CD8-positive, alpha-beta memory T cell (primary cell): ENCODE measurements around the gene BTBD2. TPM values are rescaled to one million over a fixed set of nuclear protein-coding genes. Genes with fewer than 3 reads are reported as not detected.
A peak's percentile ranks its signal among the peaks of the same experiment; 100 is the strongest.

ENCODE experiments used
- CTCF ChIA-PET: fragments of 350-600 bp; sonication (Branson Sonifier 250); formaldehyde crosslinking; loops from one replicate; lab custom pipeline; 2021; ENCODE audit warnings: antibody characterized with exemption; lab: Charles Lee
- POLR2A ChIA-PET: fragments of 350-600 bp; sonication (Branson Sonifier 250); formaldehyde crosslinking; loops from one replicate; lab custom pipeline; 2021; ENCODE audit warnings: antibody characterized with exemption; lab: Charles Lee
- DNase-seq, 5 donors: peaks; one replicate each; pipeline versions ENCODE4 v3.0.0 to v3.0.0-alpha.2; 2020 to 2022; ENCODE audit warnings: mixed read lengths in 1 of 5
- H3K27ac ChIP-seq: one replicate; pipeline ENCODE4 v1.7.0; 2013; ENCODE audit warnings: low read depth, mild to moderate bottlenecking, low read length, moderate library complexity
- H3K27me3 ChIP-seq: 2 replicates; pipeline ENCODE4 v1.7.0; 2013; ENCODE audit warnings: low read length, mild to moderate bottlenecking; ENCODE audit not compliant: insufficient read depth, poor library complexity, severe bottlenecking
- H3K36me3 ChIP-seq: 2 replicates; pipeline ENCODE4 v1.7.0; 2013; ENCODE audit warnings: mild to moderate bottlenecking, low read length, moderate library complexity; ENCODE audit not compliant: insufficient read depth
- H3K4me1 ChIP-seq: 2 replicates; pipeline ENCODE4 v1.7.0; 2013; ENCODE audit warnings: mild to moderate bottlenecking, low read length, moderate library complexity; ENCODE audit not compliant: insufficient read depth
- H3K4me3 ChIP-seq: 2 replicates; pipeline ENCODE4 v1.7.0; 2013; ENCODE audit warnings: mild to moderate bottlenecking, low read length
- H3K9me3 ChIP-seq: 2 replicates; pipeline ENCODE4 v1.7.0; 2013; ENCODE audit warnings: mild to moderate bottlenecking, low read length
- H3K27ac Mint-ChIP-seq, 8 donors: one replicate each; pipeline ENCODE4 v1.8.0; 2020 to 2021; ENCODE audit warnings: mixed read lengths in 8 of 8, mild to moderate bottlenecking in 6 of 8, inconsistent platforms in 3 of 8, moderate library complexity in 3 of 8
- H3K27me3 Mint-ChIP-seq, 2 donors: one replicate each; pipeline ENCODE4 v1.8.0; 2020 to 2021; ENCODE audit warnings: mixed read lengths in 2 of 2, mild to moderate bottlenecking in 1 of 2, moderate library complexity in 1 of 2
- H3K36me3 Mint-ChIP-seq, 3 donors: one replicate each; pipeline ENCODE4 v1.8.0; 2020 to 2021; ENCODE audit warnings: mixed read lengths in 3 of 3, inconsistent platforms in 1 of 3, mild to moderate bottlenecking in 1 of 3
- H3K4me1 Mint-ChIP-seq, 3 donors: one replicate each; pipeline ENCODE4 v1.8.0; 2020 to 2021; ENCODE audit warnings: mixed read lengths in 3 of 3, inconsistent platforms in 1 of 3, mild to moderate bottlenecking in 1 of 3
- H3K4me3 Mint-ChIP-seq, 7 donors: one replicate each; pipeline ENCODE4 v1.8.0; 2020 to 2021; ENCODE audit warnings: mixed read lengths in 7 of 7, mild to moderate bottlenecking in 6 of 7, moderate library complexity in 4 of 7, inconsistent platforms in 2 of 7
- H3K9me3 Mint-ChIP-seq, 5 donors: one replicate each; pipeline ENCODE4 v1.8.0; 2020 to 2022; ENCODE audit warnings: mixed read lengths in 5 of 5, mild to moderate bottlenecking in 3 of 5, moderate library complexity in 2 of 5, inconsistent platforms in 1 of 5
- polyA plus RNA-seq: library from polyadenylated mRNA; unstranded; fragments of 300-500 nt; fragmentation: Illumina TruSeq; gene quantifications from one replicate; pipeline ENCODE4 v1.2.3, GENCODE V29; 2021
- total RNA-seq, 2 experiments: library from RNA; stranded (reverse); gene quantifications; one replicate each; pipeline ENCODE4 v1.2.3, GENCODE V29; 2021

The BTBD2 gene
- total and polyA plus RNA-seq, 3 experiments from 2014 or later = 5.3 to 22.5 (median 18.6) TPM

DNA sequence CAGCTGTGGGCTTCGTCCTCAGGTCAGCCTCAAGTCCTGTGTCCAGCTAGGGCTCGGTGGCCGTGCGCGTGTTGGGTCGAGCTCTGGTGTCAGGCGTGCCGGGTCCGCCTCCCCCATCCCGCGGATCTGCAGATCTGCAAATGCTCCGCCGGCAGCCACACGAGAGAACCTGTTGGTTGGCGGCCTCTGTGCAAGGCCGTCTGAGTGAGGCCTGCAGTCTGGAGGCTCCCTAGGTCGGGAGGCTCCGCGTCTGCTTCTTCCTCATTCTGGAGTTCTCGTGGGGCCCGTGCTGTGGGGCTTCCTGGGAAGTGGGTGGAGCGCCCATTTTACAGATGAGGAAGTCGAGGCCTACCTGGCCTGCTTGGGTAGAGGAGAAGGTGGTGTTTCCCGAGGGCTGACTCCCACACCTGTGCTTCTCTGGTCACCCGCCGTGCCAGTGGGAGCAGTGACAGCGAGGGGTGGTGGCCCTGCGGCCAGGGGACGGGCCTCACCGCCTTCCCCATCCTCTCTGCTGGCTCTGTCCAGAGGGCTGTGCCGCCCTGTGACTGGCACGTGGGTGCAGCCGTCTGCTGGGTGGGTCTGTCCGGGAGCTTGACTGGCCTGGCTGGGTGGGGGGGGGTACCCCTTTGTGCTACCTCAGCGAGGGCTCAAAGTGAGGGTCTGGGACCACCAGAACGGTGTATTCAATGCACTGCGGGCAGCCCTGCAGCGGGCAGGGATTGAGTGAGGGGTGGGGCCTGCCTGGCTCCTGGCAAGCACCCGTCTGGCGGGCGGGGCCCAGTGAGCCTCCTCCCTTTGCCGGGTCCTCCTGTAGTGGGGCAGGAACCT is 71.2 kb downstream of the BTBD2 start:
- Mint-ChIP-seq H3K27ac (peak overlapping the region in 7 of 8 donors; percentile 29 to 98 (median 75)), H3K27me3 (peaks cover 0 to 12% of the 10 kb centered on the region in 2 donors), H3K4me3 (peak overlapping the region in 6 of 7 donors; percentile 15 to 64 (median 52)), H3K36me3 (peaks cover 0 to 31% (median 0%) of the 10 kb centered on the region in 3 donors), H3K9me3 (peaks cover 0 to 2% (median 0%) of the 10 kb centered on the region in 5 donors), H3K4me1 (peaks cover 35 to 62% (median 37%) of the 10 kb centered on the region in 3 donors)
- DNase-seq = no peak
- Histone ChIP-seq H3K27ac (no peak overlapping the region), H3K36me3 (no peaks in the 10 kb centered on the region), H3K4me1 (peaks cover 32% of the 10 kb centered on the region), H3K27me3 (no peaks in the 10 kb centered on the region), H3K4me3 (no peak overlapping the region), H3K9me3 (no peaks in the 10 kb centered on the region)
- CTCF ChIA-PET = interaction anchor here (0.9 to 3.3 kb wide), 2 partner anchors 15 to 126 kb away, joined by 3 to 11 read pairs; no protein-coding TSS in a partner anchor
- POLR2A ChIA-PET = no interaction called here

DNA sequence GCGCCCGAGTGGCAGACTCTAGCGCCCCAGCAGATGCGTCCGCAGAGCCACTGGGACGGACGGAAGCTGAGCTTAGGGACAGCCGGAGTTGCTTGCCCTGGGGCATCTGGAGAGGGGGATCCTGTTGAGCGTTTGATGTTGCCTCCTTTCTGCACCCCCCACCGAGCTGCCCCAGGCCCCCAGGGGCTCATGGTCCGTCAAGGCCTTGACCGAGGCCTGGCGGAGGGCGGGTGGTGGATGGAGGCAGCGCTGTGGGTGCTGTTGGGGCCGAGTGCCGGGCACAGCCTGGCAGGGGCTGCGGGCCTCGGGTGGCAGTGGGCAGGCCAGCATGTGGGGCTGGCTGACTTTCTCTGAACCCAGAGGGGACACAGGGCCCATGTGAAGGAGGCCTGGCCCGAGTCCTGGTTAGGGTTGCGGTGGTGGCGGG is 71.8 kb downstream of the BTBD2 start:
- Mint-ChIP-seq H3K4me1 (peaks cover 30 to 60% (median 32%) of the 10 kb centered on the region in 3 donors), H3K27me3 (peaks cover 0 to 12% of the 10 kb centered on the region in 2 donors), H3K36me3 (peaks cover 0 to 26% (median 0%) of the 10 kb centered on the region in 3 donors), H3K9me3 (peaks cover 0 to 2% (median 0%) of the 10 kb centered on the region in 5 donors), H3K4me3 (peak overlapping the region; percentile 89 to 100 (median 93)), H3K27ac (peak overlapping the region; percentile 98 to 100 (median 98))
- Histone ChIP-seq H3K4me3 (peak overlapping the region; percentile 75), H3K9me3 (no peaks in the 10 kb centered on the region), H3K27me3 (no peaks in the 10 kb centered on the region), H3K4me1 (peaks cover 34% of the 10 kb centered on the region), H3K36me3 (no peaks in the 10 kb centered on the region), H3K27ac (peak overlapping the region; percentile 89)
- DNase-seq = no peak
- POLR2A ChIA-PET = interaction anchor here (0.6 kb wide), 1 partner anchor 105 kb away, joined by 5 read pairs; no protein-coding TSS in a partner anchor
- CTCF ChIA-PET = interaction anchor here (0.9 to 3.3 kb wide), 2 partner anchors 14 to 127 kb away, joined by 3 to 11 read pairs; no protein-coding TSS in a partner anchor

DNA sequence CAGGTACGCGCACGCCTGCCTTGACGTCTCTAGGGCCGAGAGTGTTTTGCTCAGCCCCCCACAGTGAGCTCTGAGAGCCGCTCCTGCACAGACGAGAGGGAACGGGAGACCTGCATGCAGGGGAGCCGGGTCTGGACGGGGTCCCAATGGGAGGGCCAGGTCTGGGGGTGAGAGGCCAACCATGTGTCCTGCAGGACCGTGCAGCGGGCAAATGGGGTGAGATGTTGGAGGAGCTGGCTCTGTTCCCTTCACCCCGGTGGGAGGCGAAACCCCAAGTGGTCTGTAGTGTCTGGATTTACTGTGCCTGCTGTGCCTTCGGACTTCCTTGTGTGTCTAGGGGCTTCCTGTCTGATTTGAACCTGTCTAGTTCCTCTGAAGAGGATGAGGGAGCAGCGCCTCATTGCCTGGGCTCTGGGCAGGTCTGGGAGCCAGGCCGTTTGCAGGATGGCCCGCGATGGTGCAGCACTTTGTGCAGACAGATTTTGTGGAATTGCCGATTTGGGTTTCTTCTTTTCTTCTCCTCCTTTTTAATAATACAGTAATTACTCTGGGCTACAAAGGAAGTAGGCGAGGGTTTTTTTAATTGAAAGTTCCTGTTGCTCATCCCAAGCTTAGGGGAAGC is 72.5 kb downstream of the BTBD2 start:
- Histone ChIP-seq H3K9me3 (no peaks in the 10 kb centered on the region), H3K4me3 (peak overlapping the region; percentile 75), H3K4me1 (peaks cover 34% of the 10 kb centered on the region), H3K27me3 (no peaks in the 10 kb centered on the region), H3K27ac (peak overlapping the region; percentile 89), H3K36me3 (no peaks in the 10 kb centered on the region)
- Mint-ChIP-seq H3K27ac (peak overlapping the region; percentile 98 to 100 (median 98)), H3K36me3 (peaks cover 0 to 23% (median 0%) of the 10 kb centered on the region in 3 donors), H3K9me3 (peaks cover 0 to 2% (median 0%) of the 10 kb centered on the region in 5 donors), H3K27me3 (peaks cover 0 to 12% of the 10 kb centered on the region in 2 donors), H3K4me3 (peak overlapping the region; percentile 89 to 100 (median 93)), H3K4me1 (peaks cover 27 to 59% (median 29%) of the 10 kb centered on the region in 3 donors)
- POLR2A ChIA-PET = interaction anchor here (0.6 to 1.0 kb wide), 2 partner anchors 29 to 106 kb away, joined by 5 read pairs; no protein-coding TSS in a partner anchor
- DNase-seq = peak in 2 of 5 donors; percentile 12 to 35
- CTCF ChIA-PET = interaction anchor here (1.0 to 3.3 kb wide), 5 partner anchors 14 to 147 kb away, joined by 3 to 11 read pairs (median 4); no protein-coding TSS in a partner anchor

DNA sequence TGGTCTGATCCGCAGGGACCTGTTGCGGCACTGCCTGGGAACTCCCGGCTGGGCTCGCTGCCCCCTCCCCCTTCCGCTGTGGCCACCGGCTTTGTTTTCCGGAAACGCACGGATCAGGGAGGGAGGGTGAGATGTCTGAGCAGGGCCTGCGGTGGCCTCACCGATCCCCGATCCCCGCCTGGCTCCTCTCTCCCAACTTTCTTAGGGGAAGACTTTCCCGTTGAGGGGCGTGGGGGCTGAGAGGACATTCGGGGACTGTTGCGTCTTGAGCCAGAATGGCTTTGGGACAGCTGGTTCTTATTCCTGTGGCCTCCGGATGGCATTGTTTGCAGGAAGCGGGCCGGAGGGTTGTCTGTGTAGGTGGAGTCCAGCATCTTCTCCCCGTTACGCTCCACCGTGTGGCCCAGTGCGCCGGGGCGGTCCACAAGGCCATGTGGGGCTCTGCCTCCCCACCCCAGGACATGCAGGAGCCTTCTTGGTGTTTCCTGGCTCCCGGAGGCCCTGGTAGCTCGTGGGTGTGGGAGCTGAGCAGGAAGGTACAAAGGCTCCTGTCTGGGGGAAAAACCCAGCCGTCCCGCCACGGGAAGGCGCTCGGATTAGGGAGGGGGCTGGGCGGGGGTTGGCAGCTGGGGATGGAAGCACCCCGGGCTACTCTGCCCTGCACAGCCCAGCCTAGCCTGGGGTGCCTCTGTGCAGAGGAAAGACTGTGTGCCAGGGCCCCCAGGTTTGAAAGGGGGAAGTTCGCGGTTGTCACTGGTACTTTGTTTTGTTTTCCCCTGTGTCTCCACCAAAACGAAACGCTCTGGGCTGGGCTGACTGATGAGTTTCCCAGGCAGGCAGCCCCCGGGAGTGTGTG is 73.2 kb downstream of the BTBD2 start:
- Mint-ChIP-seq H3K36me3 (peaks cover 0 to 23% (median 0%) of the 10 kb centered on the region in 3 donors), H3K27me3 (peaks cover 0 to 12% of the 10 kb centered on the region in 2 donors), H3K9me3 (peaks cover 0 to 2% (median 0%) of the 10 kb centered on the region in 5 donors), H3K4me3 (peak overlapping the region; percentile 89 to 100 (median 93)), H3K27ac (peak overlapping the region; percentile 98 to 100 (median 98)), H3K4me1 (peaks cover 27 to 62% (median 29%) of the 10 kb centered on the region in 3 donors)
- Histone ChIP-seq H3K9me3 (no peaks in the 10 kb centered on the region), H3K4me1 (peaks cover 34% of the 10 kb centered on the region), H3K4me3 (peak overlapping the region; percentile 75), H3K27me3 (no peaks in the 10 kb centered on the region), H3K36me3 (no peaks in the 10 kb centered on the region), H3K27ac (peak overlapping the region; percentile 89)
- ChIA-PET CTCF (interaction anchor here (1.0 to 3.3 kb wide), 5 partner anchors 13 to 148 kb away, joined by 3 to 11 read pairs (median 4); no protein-coding TSS in a partner anchor), POLR2A (interaction anchor here (0.6 to 1.0 kb wide), 7 partner anchors 16 to 1636 kb away, joined by 3 to 7 read pairs (median 5); partner anchors contain the start of gene MOB3A)
- peak; percentile 77 to 89 (median 84) for DNase-seq

DNA sequence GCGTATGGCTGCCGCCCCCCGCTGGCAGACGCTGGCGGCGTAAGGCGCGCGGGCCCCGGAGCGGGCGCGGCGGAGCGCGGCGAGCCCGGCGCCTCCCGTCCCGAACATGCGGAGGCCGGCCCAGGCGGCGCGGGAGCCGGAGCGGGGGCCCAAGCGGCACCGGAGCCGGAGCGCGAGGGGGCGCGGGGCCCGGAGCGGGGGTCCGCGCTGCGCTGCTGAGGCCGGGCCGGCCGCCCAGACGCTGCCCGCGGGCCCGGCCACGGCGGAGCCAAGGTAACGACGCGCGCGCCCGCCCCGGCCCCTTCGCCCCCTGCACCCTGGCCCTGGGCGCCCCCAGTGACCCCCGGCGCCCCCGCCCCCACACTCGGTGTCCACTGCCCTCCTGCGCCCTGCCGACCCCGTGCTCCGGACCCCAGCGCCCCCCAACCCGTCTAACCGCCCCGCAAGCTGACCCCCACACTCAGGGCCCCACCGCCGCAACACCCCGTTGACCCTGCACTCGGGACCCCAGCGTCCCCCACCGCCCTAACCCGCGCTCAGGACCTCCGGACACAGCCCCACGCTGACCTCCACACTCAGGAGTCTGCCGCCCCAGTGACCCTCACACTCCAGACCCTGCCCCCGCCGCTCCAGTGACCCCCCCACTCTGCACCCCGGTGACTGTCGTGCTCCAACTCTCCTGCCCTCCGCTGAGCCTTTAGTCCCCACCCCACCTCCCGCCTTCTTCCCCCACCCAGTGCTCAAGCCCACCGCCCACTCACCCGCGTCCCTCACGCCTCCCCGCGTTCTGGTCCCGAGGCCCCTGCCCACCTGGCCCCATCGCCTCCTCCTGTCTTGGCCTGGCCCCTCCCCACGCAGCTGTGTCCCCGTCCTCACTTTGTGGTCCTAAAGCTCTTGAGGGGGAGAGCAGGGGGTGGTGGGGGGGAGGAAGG is 74.1 kb downstream of the BTBD2 start, which contains the start of gene CSNK1G2:
Gene CSNK1G2 (plus strand): TSS at position 27 of the 932 bp plus-strand sequence. CDS start 28,601 bp downstream, outside the sequence.
- H3K27ac Mint-ChIP-seq = peak within 1 kb of the TSS; percentile 98 to 100 (median 99)
- peak within 1 kb of the TSS; percentile 75 for H3K4me3 ChIP-seq
- CTCF ChIA-PET = interaction anchor here (1.2 to 3.3 kb wide), 4 partner anchors 12 to 149 kb away, joined by 3 to 11 read pairs (median 4); no protein-coding TSS in a partner anchor

DNA sequence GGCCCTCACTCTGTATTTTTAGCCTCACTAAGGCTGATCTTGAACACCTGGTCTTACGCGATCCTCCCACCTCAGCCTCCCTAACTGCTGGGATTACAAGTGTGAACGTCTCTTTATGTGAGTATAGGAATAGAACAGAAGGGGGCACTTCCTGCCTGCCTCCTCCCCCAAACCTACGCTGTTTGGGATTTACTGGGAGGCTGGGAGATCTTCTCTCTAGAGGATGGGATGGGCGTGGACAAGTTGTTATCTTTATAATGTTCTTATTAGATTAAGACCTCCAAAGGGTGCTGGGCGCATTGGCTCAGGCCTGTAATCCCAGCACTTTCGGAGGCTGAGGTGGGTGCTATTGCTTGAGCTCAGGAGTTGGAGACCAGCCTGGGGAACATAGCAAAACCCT is 77.4 kb downstream of the BTBD2 start:
- POLR2A ChIA-PET = no interaction called here
- peak overlapping the region; percentile 55 to 99 (median 82) for H3K27ac Mint-ChIP-seq

More for the DNA sequence above, 74.1 kb downstream of the BTBD2 start, which contains the start of gene CSNK1G2:
- Histone ChIP-seq H3K27ac (peak within 1 kb of the TSS; percentile 90), H3K27me3 (no peaks in the 10 kb centered on the region), H3K36me3 (no peaks in the 10 kb centered on the region), H3K9me3 (no peaks in the 10 kb centered on the region), H3K4me1 (peaks cover 34% of the 10 kb centered on the region)
- POLR2A ChIA-PET = interaction anchor here (0.6 to 1.0 kb wide), 5 partner anchors 17 to 1637 kb away, joined by 3 to 7 read pairs (median 5); partner anchors contain the start of gene MOB3A
- peak within 1 kb of the TSS; percentile 89 to 100 (median 93) for H3K4me3 Mint-ChIP-seq
- no peak for DNase-seq
- H3K9me3 Mint-ChIP-seq = peaks cover 0 to 2% (median 0%) of the 10 kb centered on the region in 5 donors
- peaks cover 0 to 12% of the 10 kb centered on the region in 2 donors for H3K27me3 Mint-ChIP-seq
- peaks cover 29 to 56% (median 29%) of the 10 kb centered on the region in 3 donors for H3K4me1 Mint-ChIP-seq
- peaks cover 0 to 23% (median 2%) of the 10 kb centered on the region in 3 donors for H3K36me3 Mint-ChIP-seq

More for the DNA sequence above, 77.4 kb downstream of the BTBD2 start:
- H3K27ac ChIP-seq = no peak overlapping the region
- H3K27me3 ChIP-seq = no peaks in the 10 kb centered on the region
- CTCF ChIA-PET = interaction anchor here (0.8 kb wide), 1 partner anchor 112 kb away, joined by 3 read pairs; no protein-coding TSS in a partner anchor
- H3K4me1 ChIP-seq = peaks cover 16% of the 10 kb centered on the region
- peak overlapping the region in 1 of 7 donors; percentile 3 for H3K4me3 Mint-ChIP-seq
- peaks cover 24 to 33% (median 25%) of the 10 kb centered on the region in 3 donors for H3K4me1 Mint-ChIP-seq
- DNase-seq = no peak
- H3K36me3 Mint-ChIP-seq = peaks cover 0 to 16% (median 3%) of the 10 kb centered on the region in 3 donors
- H3K9me3 ChIP-seq = no peaks in the 10 kb centered on the region
- no peaks in the 10 kb centered on the region for H3K36me3 ChIP-seq
- H3K4me3 ChIP-seq = no peak overlapping the region
- H3K27me3 Mint-ChIP-seq = peaks cover 0 to 16% of the 10 kb centered on the region in 2 donors
- peaks cover 0 to 2% (median 0%) of the 10 kb centered on the region in 5 donors for H3K9me3 Mint-ChIP-seq
